T-helper 1 cell treated with Interleukin-12 subunit alpha and Interleukin-12 subunit beta and Interleukin-4 antibody, amounts not matched to agents 30 μg/mL and 1 μg/mL, for 36 hours (primary cell): Measurements from ENCODE around the gene FOXE1.

Source experiments
- H3K27ac Mint-ChIP-seq: one replicate; pipeline ENCODE4 v1.8.0; 2021; ENCODE audit warnings: mild to moderate bottlenecking, mixed read lengths
- H3K27me3 Mint-ChIP-seq: one replicate; pipeline ENCODE4 v1.8.0; 2021; ENCODE audit warnings: low read depth, mixed read lengths
- H3K36me3 Mint-ChIP-seq: one replicate; pipeline ENCODE4 v1.8.0; 2021; ENCODE audit warnings: low read depth, mixed read lengths
- H3K4me1 Mint-ChIP-seq: one replicate; pipeline ENCODE4 v1.8.0; 2021; ENCODE audit warnings: low read depth, mixed read lengths
- H3K4me3 Mint-ChIP-seq: one replicate; pipeline ENCODE4 v1.8.0; 2021; ENCODE audit warnings: mild to moderate bottlenecking, moderate library complexity, mixed read lengths
- H3K9me3 Mint-ChIP-seq: one replicate; pipeline ENCODE4 v1.8.0; 2021; ENCODE audit warnings: mixed read lengths

Gene FOXE1

GRCh38 chr9:97853844-97854695, 1.0 kb downstream of the FOXE1 start:
- no peaks in the 10 kb centered on the region for H3K36me3 Mint-ChIP-seq
- H3K9me3 Mint-ChIP-seq: no peaks in the 10 kb centered on the region
- peaks cover 88% of the 10 kb centered on the region for H3K27me3 Mint-ChIP-seq
- H3K4me1 Mint-ChIP-seq: peaks cover 17% of the 10 kb centered on the region
- peak overlapping the region; percentile 86 for H3K4me3 Mint-ChIP-seq
- H3K27ac Mint-ChIP-seq: peak overlapping the region; percentile 85

DNA sequence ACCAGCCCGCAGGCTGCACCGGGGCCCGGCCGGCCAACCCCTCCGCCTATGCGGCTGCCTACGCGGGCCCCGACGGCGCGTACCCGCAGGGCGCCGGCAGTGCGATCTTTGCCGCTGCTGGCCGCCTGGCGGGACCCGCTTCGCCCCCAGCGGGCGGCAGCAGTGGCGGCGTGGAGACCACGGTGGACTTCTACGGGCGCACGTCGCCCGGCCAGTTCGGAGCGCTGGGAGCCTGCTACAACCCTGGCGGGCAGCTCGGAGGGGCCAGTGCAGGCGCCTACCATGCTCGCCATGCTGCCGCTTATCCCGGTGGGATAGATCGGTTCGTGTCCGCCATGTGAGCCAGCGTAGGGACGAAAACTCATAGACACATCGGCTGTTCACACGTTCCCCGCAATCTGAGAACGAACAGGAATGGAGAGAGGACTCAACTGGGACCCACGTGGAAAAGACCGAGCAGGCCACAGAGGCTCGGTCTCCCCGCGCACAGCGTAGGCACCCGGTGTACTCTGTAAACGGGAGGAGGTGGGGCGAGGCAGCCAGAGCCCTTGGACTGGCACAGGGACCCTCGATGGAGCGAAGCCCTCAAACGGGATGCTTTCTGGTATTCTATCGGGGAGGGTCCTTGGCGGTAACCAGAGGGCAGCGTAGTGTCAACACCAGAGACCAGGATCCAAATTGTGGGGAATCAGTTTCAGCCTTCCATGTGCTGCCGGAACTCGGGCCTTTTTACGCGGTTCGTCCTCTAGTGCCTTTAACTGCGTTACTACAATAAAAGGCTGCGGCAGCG, 1.9 kb downstream of the FOXE1 start:
- Mint-ChIP-seq H3K4me1 (peaks cover 12% of the 10 kb centered on the region), H3K9me3 (no peaks in the 10 kb centered on the region), H3K4me3 (no peak overlapping the region), H3K36me3 (no peaks in the 10 kb centered on the region), H3K27me3 (peaks cover 88% of the 10 kb centered on the region), H3K27ac (no peak overlapping the region)

DNA sequence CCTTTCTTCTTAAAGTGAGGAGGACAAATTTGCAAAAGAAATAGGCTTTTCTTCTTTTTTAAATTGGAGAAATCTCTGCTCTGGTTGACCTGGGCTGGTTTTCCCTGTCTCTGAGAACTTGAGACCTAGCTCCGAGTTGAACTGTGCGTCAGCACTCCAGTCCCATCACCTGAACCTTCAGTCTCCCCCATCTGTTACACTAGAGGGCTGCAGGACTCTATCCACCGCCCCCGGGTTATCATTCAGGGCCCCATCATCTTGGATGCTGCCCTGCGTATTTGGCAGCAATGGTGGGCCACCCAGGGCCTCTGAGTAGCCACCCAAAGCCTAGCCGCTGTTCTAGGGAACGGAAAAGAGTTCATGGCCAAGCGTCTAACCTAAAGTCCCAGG, 2.5 kb downstream of the FOXE1 start:
- no peaks in the 10 kb centered on the region for H3K9me3 Mint-ChIP-seq
- no peak overlapping the region for H3K4me3 Mint-ChIP-seq
- H3K36me3 Mint-ChIP-seq: no peaks in the 10 kb centered on the region
- H3K27me3 Mint-ChIP-seq: peaks cover 88% of the 10 kb centered on the region
- peaks cover 11% of the 10 kb centered on the region for H3K4me1 Mint-ChIP-seq
- H3K27ac Mint-ChIP-seq: no peak overlapping the region

DNA sequence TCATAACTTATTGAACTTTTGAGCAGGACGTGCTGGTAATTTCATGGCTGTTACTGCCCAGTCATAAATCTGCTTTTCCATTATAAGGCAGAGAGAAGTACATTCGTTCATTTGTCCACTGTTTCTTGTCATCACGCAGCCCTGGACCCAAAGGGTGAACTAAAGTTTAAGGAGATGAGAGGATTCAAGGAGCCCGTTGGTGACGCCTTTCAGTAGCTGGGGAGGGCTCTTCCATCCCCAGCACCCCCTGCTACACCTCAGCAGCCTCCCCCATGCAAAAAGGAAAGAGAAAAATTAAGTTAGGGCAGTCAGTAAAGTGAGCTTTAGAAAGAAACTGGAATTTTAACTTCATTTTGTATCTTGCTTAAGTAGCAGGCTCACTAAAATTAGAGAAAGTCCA, 2.9 kb downstream of the FOXE1 start:
- no peak overlapping the region for H3K27ac Mint-ChIP-seq
- H3K27me3 Mint-ChIP-seq: peaks cover 86% of the 10 kb centered on the region
- H3K4me3 Mint-ChIP-seq: no peak overlapping the region
- H3K4me1 Mint-ChIP-seq: peaks cover 9% of the 10 kb centered on the region
- H3K9me3 Mint-ChIP-seq: no peaks in the 10 kb centered on the region
- no peaks in the 10 kb centered on the region for H3K36me3 Mint-ChIP-seq

DNA sequence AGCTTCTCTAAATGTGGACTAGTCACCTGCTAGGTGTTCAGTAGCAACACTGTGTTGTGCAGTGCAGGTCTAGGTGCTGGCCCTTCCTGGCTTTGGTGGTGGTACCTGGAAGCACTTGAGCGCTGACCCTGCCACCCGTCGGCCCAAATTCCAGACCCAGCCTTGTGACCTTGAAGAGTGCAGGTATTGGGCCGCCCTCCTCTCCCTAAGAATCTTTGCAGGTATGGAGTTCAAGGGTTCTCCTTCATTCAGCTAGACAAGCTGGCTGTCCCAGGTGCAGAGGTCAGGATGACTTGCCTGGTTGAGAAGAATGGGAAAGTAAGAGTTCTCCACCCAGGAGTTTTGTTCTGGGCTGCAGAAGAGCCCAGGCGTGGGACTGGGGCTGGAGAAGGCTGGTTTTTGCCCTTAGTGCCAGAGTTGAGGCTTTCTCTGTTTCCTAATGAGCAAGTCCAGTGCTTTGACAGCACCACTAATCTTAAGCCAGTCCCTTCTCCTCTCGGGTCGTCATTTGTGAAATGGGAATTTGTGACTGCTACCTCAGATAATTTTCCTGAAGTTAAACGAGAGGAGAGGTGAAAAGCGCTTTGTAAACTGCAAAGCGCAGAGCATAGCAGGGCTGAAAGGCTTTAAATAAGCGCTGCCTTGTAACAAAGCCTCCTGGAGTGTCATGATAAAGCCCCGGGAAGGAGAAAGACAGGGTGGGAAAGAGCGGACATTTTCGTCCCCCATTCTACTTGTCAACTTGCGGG, 4.0 kb downstream of the FOXE1 start:
- Mint-ChIP-seq H3K27ac (no peak overlapping the region), H3K36me3 (no peaks in the 10 kb centered on the region), H3K9me3 (no peaks in the 10 kb centered on the region), H3K27me3 (peaks cover 86% of the 10 kb centered on the region), H3K4me3 (no peak overlapping the region), H3K4me1 (peaks cover 7% of the 10 kb centered on the region)

GRCh38 chr9:97857606-97858392, 4.8 kb downstream of the FOXE1 start:
- Mint-ChIP-seq H3K4me1 (peaks cover 7% of the 10 kb centered on the region), H3K27ac (no peak overlapping the region), H3K9me3 (no peaks in the 10 kb centered on the region), H3K4me3 (no peak overlapping the region), H3K27me3 (peaks cover 83% of the 10 kb centered on the region), H3K36me3 (no peaks in the 10 kb centered on the region)

GRCh38 chr9:97858393-97858713, 5.3 kb downstream of the FOXE1 start:
- H3K36me3 Mint-ChIP-seq: no peaks in the 10 kb centered on the region
- no peak overlapping the region for H3K4me3 Mint-ChIP-seq
- no peak overlapping the region for H3K27ac Mint-ChIP-seq
- H3K27me3 Mint-ChIP-seq: peaks cover 80% of the 10 kb centered on the region
- H3K4me1 Mint-ChIP-seq: peaks cover 7% of the 10 kb centered on the region
- H3K9me3 Mint-ChIP-seq: no peaks in the 10 kb centered on the region

- Mint-ChIP-seq H3K36me3 (no peaks in the 10 kb centered on the region), H3K4me3 (no peak overlapping the region), H3K27ac (no peak overlapping the region), H3K9me3 (no peaks in the 10 kb centered on the region), H3K4me1 (peaks cover 7% of the 10 kb centered on the region), H3K27me3 (peaks cover 80% of the 10 kb centered on the region)
Observed at GRCh38 chr9:97858826-97859225, 5.8 kb downstream of the FOXE1 start.

GRCh38 chr9:97859346-97859745, 6.3 kb downstream of the FOXE1 start:
- H3K27me3 Mint-ChIP-seq: peaks cover 78% of the 10 kb centered on the region
- H3K36me3 Mint-ChIP-seq: no peaks in the 10 kb centered on the region
- peaks cover 5% of the 10 kb centered on the region for H3K4me1 Mint-ChIP-seq
- H3K9me3 Mint-ChIP-seq: no peaks in the 10 kb centered on the region
- H3K27ac Mint-ChIP-seq: no peak overlapping the region
- H3K4me3 Mint-ChIP-seq: no peak overlapping the region

DNA sequence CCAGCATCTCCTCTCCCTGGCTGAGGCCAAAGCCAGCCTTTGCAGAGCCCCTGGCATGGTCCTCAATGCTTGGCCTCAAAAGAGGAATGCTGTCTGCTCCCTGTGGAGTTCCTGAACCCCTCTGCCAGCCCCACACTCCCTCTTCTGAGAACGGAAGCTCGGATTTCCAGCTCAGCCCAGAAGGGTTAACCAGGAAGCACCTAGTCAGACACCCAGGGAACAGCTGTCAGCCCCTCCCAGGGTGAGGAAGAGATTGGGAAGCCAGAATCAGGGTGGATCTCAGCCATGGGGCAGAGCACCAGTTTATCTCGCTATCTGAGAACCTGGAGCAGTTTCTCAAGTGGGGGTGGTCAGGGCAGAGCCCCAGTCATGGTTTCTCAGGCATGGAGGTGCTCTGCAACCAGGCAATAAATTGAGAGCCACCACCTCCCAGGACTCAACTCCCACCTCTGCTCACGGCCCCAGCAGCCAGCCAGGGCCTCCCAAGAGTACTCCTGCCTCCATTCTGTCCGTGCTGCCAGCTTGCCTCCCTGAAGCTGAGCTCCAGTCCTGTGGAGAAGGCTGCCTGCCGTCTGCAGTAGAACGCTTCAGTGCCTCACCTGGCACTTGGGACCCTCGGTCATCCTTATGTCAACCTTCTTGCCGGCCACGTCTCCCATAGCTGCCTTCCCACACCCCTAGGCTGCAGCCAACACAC, 7.6 kb downstream of the FOXE1 start:
- Mint-ChIP-seq H3K27ac (no peak overlapping the region), H3K9me3 (peaks cover 4% of the 10 kb centered on the region), H3K27me3 (peaks cover 81% of the 10 kb centered on the region), H3K36me3 (no peaks in the 10 kb centered on the region), H3K4me1 (peaks cover 5% of the 10 kb centered on the region), H3K4me3 (no peak overlapping the region)

- Mint-ChIP-seq H3K27ac (no peak overlapping the region), H3K9me3 (peaks cover 9% of the 10 kb centered on the region), H3K4me3 (no peak overlapping the region)
Observed at GRCh38 chr9:97861148-97861475, 8.1 kb downstream of the FOXE1 start.

DNA sequence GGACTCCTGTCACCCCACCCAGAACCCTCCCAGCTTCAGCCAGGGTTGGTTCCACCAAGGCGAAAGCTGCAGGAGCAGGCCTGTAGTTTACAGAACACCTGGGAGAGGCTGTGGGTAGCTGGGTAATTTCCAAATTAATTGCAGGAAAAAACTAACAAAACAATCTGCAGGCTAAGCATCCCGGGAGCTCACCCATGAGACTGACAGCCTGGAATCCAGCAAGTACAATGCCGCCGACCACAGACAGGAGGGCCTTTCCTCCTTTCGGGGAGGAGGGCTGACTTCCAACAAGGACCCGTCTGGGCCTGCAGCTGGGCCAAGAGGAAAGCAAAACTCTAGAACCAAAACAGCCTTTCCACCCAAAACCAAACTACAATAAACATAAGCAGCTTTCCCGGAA, 10.3 kb downstream of the FOXE1 start:
- Mint-ChIP-seq H3K36me3 (no peaks in the 10 kb centered on the region), H3K27ac (no peak overlapping the region), H3K27me3 (peaks cover 69% of the 10 kb centered on the region), H3K4me3 (no peak overlapping the region), H3K4me1 (peaks cover under 1% of the 10 kb centered on the region), H3K9me3 (peaks cover 20% of the 10 kb centered on the region)

More at GRCh38 chr9:97861148-97861475, 8.1 kb downstream of the FOXE1 start:
- Mint-ChIP-seq H3K4me1 (peaks cover 5% of the 10 kb centered on the region), H3K27me3 (peaks cover 81% of the 10 kb centered on the region), H3K36me3 (no peaks in the 10 kb centered on the region)

GRCh38 chr9:97864396-97864795, 11.4 kb downstream of the FOXE1 start:
- H3K4me3 Mint-ChIP-seq: no peak overlapping the region
- H3K36me3 Mint-ChIP-seq: no peaks in the 10 kb centered on the region
- no peak overlapping the region for H3K27ac Mint-ChIP-seq
- H3K4me1 Mint-ChIP-seq: no peaks in the 10 kb centered on the region
- H3K27me3 Mint-ChIP-seq: peaks cover 66% of the 10 kb centered on the region
- H3K9me3 Mint-ChIP-seq: peaks cover 20% of the 10 kb centered on the region

DNA sequence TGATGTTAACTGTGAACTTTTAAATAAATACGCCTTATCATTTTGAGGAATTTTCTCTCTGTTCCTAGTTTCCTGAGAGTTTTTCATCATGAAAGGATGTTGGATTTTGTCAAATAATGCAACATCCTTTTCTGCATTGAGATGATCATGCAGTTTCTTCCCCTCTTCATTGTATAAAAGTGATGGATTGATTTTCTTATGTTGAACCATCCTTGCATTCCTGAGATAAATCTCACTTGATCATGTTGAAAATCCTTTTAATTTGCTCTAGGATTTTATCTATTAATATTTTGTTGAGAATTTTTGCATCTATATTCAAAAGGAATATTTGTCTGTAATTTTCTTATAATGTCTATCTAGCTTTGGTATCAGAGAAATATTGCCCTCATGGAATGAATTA, 13.3 kb downstream of the FOXE1 start:
- Mint-ChIP-seq H3K27me3 (peaks cover 63% of the 10 kb centered on the region), H3K36me3 (no peaks in the 10 kb centered on the region), H3K4me3 (no peak overlapping the region), H3K4me1 (no peaks in the 10 kb centered on the region), H3K9me3 (peaks cover 20% of the 10 kb centered on the region), H3K27ac (no peak overlapping the region)
